ENCODE results near the gene PRSS36.

The PRSS36 gene

DNA sequence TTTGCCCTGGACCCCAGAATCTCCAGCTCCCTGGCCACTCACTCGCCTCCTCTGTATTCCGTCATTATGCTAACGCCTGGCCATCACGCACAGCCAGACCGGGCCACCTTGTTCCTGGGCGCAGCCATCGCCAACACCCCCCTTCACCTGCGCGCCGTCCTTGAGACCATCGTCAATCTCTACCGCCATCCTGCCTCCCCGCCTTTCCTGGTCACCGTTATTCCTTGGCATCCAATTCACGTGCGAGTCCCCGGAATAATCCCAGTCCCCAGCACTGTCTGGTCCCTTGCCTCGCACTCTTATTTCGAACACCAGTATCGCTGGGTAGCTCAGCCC lies 55.8 kb downstream of the PRSS36 start:
- Histone ChIP-seq H3K9ac (peak overlapping the region; percentile 80 to 90 (median 87)), H3K27ac (peak overlapping the region; percentile 47 to 82 (median 77); a peak in 21 of 22 replicates), H3K9me3 (replicated peaks in 1 of 11) (no peaks in the 10 kb centered on the region), H4K20me1 (peaks cover 0 to 34% (median 2%) of the 10 kb centered on the region in 11 experiments; a peak in 8 of 22 replicates), H3K36me3 (peaks cover 18 to 37% (median 27%) of the 10 kb centered on the region in 11 experiments), H3K4me2 (peak overlapping the region; percentile 83 to 99 (median 97)), H3K4me1 (peaks cover 20 to 46% (median 29%) of the 10 kb centered on the region in 10 experiments), H3K27me3 (no peaks in the 10 kb centered on the region), H3K4me3 (peak overlapping the region; percentile 81 to 98 (median 92))
- no peak for TF ChIP-seq Cebpa-rat (IDR thresholded peaks at IDR 0.05)

GRCh38 chr16:31093132-31093703 lies 56.6 kb downstream of the PRSS36 start:
- Histone ChIP-seq H3K9me3 (replicated peaks in 1 of 11) (no peaks in the 10 kb centered on the region), H3K4me1 (peaks cover 20 to 46% (median 29%) of the 10 kb centered on the region in 10 experiments), H3K27ac (peak overlapping the region in 3 of 11 experiments; percentile 78 to 82 (median 81); a peak in 4 of 22 replicates), H3K4me3 (peak overlapping the region; percentile 81 to 98 (median 92)), H3K9ac (peak overlapping the region; percentile 80 to 90 (median 87); a peak in 20 of 22 replicates), H3K4me2 (peak overlapping the region; percentile 83 to 99 (median 97)), H3K27me3 (no peaks in the 10 kb centered on the region), H4K20me1 (peaks cover 0 to 43% (median 5%) of the 10 kb centered on the region in 11 experiments; a peak in 10 of 22 replicates), H3K36me3 (peaks cover 22 to 46% (median 35%) of the 10 kb centered on the region in 11 experiments)
- no peak for TF ChIP-seq Cebpa-rat (IDR thresholded peaks at IDR 0.05)

DNA sequence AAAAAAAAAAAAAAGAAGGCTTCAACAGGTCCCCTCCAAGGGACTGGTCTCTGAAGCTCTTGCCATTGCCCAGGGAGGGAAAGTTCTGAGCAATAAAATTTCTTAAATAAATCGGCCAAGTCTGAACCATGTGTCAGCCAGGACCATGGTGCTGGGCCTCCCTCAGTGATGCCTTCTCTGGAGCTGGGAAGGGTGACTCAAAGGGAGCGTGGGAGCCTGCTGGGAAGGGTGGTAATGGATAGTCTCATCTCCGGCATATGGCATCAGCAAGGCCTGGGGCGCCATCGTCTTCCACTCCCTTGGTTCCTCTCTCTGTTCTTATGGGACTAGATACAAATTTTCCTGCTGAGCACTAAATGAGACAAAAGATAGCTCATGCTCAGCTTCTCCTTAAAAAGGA lies 57.5 kb downstream of the PRSS36 start:
- H3K4me2 ChIP-seq = peak overlapping the region in 2 of 11 experiments; percentile 35 to 97; a peak in 2 of 22 replicates
- H3K4me1 ChIP-seq = peaks cover 20 to 46% (median 29%) of the 10 kb centered on the region in 10 experiments
- peaks cover 25 to 54% (median 44%) of the 10 kb centered on the region in 11 experiments for H3K36me3 ChIP-seq
- H3K4me3 ChIP-seq = no peak overlapping the region
- H4K20me1 ChIP-seq = peaks cover 0 to 51% (median 5%) of the 10 kb centered on the region in 11 experiments; a peak in 14 of 22 replicates
- H3K9me3 ChIP-seq (replicated peaks in 1 of 11) = no peaks in the 10 kb centered on the region
- H3K27me3 ChIP-seq = no peaks in the 10 kb centered on the region
- H3K27ac ChIP-seq = no peak overlapping the region
- H3K9ac ChIP-seq = peak overlapping the region in 1 of 11 experiments; percentile 29; a peak in 1 of 22 replicates
- TF ChIP-seq Cebpa-rat (IDR thresholded peaks at IDR 0.05) = no peak

DNA sequence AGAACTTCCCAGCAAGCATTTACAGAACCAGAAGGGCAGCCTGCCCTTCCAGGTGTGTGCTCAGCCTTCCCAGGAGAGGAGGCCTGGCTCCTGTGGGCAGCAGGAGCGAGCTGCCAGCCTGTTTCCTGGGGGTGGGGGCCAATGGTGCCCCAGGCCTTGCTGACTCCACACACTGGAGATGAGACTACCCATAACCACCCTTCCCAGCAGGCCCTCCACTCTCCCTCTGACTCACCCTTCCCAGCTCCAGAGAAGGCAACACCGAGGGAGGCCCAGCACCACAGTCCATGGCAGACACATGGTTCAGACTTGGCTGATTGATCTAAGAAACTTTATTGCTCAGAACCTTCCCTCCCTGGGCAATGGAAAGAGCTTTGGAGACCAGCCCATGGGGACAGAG lies 59.3 kb downstream of the PRSS36 start:
- H3K4me2 ChIP-seq = peak overlapping the region in 1 of 11 experiments; percentile 11; a peak in 1 of 22 replicates

DNA sequence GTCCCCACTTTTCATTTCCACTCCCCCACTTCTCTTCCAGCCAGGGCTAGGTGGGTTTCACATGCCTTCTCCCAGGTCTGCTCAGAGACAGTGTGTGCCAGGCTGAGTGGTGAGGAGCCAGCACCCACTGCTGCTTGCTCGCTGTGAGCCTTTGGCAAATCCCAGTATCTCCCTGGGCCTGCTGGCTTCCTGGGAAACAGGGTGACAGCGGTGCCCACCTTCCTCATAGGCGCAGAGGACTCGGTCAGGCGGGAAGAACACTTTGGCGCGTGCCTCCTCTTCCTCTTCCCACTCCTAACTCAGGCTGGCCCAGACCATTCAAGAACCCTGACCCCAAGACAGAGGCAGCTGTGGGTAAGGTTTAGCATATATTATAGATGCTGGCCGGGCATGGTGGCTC lies 60.7 kb downstream of the PRSS36 start:
- H3K36me3 ChIP-seq = peaks cover 38 to 85% (median 71%) of the 10 kb centered on the region in 11 experiments
- no peaks in the 10 kb centered on the region for H3K27me3 ChIP-seq
- no peak overlapping the region for H3K27ac ChIP-seq
- no peak overlapping the region for H3K4me3 ChIP-seq
- H4K20me1 ChIP-seq = peaks cover 10 to 83% (median 29%) of the 10 kb centered on the region in 11 experiments; a peak in 19 of 22 replicates
- H3K4me1 ChIP-seq = peaks cover 11 to 30% (median 16%) of the 10 kb centered on the region in 10 experiments
- H3K9ac ChIP-seq = peak overlapping the region in 3 of 11 experiments; percentile 8 to 19 (median 15); a peak in 3 of 22 replicates
- no peak overlapping the region for H3K4me2 ChIP-seq
- H3K9me3 ChIP-seq (replicated peaks in 1 of 11) = no peaks in the 10 kb centered on the region
- no peak for TF ChIP-seq Cebpa-rat (IDR thresholded peaks at IDR 0.05)

More for the DNA sequence above, 59.3 kb downstream of the PRSS36 start:
- peak overlapping the region in 2 of 11 experiments; percentile 25 to 31; a peak in 3 of 22 replicates for H3K9ac ChIP-seq
- H3K27me3 ChIP-seq = no peaks in the 10 kb centered on the region
- no peak for TF ChIP-seq Cebpa-rat (IDR thresholded peaks at IDR 0.05)
- no peak overlapping the region for H3K4me3 ChIP-seq
- H3K4me1 ChIP-seq = peaks cover 17 to 37% (median 23%) of the 10 kb centered on the region in 10 experiments
- H3K36me3 ChIP-seq = peaks cover 29 to 72% (median 58%) of the 10 kb centered on the region in 11 experiments
- H3K9me3 ChIP-seq (replicated peaks in 1 of 11) = no peaks in the 10 kb centered on the region
- H4K20me1 ChIP-seq = peaks cover 0 to 69% (median 15%) of the 10 kb centered on the region in 11 experiments; a peak in 17 of 22 replicates
- no peak overlapping the region; a peak in 1 of 22 replicates for H3K27ac ChIP-seq
